ENCODE measurements around the gene GYPC. TPM values are rescaled to one million over a fixed set of nuclear protein-coding genes. Genes with fewer than 3 reads are reported as not detected.

The GYPC gene
- total and polyA plus RNA-seq, 4 donors: 8.7 to 419 (median 12.3) TPM

DNA sequence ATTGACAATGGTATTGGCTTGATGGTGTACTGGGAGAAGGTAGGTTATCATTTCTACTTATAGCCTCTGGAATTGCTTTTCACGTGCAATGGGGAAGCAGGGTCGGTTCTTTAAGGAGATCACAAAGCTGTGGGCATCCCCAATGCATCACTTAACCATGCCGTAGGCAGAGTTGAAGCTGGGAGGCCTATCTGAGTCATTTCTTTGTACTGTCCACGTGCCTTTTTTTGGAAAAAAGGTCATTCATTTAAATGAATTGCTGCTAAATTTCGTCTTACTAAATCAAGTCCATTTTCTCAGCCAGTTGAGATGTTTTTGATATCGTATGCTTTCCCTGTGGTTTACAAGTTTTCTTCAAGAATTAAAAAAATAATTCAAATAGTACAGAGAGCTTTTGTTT is 17.2 kb upstream of the GYPC start:
- no peak for DNase-seq (ENCODE audit: low spot score)
- H3K27me3 ChIP-seq (ENCODE audit: control insufficient read depth in 4 of 4, insufficient read depth in 4 of 4, low read length in 3 of 4): no peaks in the 10 kb centered on the region
- peaks cover 0 to 2% (median 0%) of the 10 kb centered on the region in 4 donors for H3K4me1 ChIP-seq (ENCODE audit: control insufficient read depth in 4 of 4, insufficient read depth in 4 of 4, low read length in 3 of 4)
- TF ChIP-seq HNF4A (conservative IDR thresholded peaks at IDR 0.05) (no peak), YY1 (IDR thresholded peaks at IDR 0.05) (no peak), RXRA (IDR thresholded peaks at IDR 0.05) (no peak), TAF1 (conservative IDR thresholded peaks at IDR 0.05) (no peak), NR2F2 (IDR thresholded peaks at IDR 0.05) (no peak), JUND (IDR thresholded peaks at IDR 0.05) (no peak), FOXA2 (IDR thresholded peaks at IDR 0.05) (no peak), RAD21 (IDR thresholded peaks at IDR 0.05) (no peak), FOXA1 (IDR thresholded peaks at IDR 0.05) (no peak)
- TF ChIP-seq, protein P1, sequence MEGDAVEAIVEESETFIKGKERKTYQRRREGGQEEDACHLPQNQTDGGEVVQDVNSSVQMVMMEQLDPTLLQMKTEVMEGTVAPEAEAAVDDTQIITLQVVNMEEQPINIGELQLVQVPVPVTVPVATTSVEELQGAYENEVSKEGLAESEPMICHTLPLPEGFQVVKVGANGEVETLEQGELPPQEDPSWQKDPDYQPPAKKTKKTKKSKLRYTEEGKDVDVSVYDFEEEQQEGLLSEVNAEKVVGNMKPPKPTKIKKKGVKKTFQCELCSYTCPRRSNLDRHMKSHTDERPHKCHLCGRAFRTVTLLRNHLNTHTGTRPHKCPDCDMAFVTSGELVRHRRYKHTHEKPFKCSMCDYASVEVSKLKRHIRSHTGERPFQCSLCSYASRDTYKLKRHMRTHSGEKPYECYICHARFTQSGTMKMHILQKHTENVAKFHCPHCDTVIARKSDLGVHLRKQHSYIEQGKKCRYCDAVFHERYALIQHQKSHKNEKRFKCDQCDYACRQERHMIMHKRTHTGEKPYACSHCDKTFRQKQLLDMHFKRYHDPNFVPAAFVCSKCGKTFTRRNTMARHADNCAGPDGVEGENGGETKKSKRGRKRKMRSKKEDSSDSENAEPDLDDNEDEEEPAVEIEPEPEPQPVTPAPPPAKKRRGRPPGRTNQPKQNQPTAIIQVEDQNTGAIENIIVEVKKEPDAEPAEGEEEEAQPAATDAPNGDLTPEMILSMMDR (IDR thresholded peaks at IDR 0.05; ENCODE audit: low read depth, low read length, missing input control): no peak
- TF ChIP-seq, protein P2, sequence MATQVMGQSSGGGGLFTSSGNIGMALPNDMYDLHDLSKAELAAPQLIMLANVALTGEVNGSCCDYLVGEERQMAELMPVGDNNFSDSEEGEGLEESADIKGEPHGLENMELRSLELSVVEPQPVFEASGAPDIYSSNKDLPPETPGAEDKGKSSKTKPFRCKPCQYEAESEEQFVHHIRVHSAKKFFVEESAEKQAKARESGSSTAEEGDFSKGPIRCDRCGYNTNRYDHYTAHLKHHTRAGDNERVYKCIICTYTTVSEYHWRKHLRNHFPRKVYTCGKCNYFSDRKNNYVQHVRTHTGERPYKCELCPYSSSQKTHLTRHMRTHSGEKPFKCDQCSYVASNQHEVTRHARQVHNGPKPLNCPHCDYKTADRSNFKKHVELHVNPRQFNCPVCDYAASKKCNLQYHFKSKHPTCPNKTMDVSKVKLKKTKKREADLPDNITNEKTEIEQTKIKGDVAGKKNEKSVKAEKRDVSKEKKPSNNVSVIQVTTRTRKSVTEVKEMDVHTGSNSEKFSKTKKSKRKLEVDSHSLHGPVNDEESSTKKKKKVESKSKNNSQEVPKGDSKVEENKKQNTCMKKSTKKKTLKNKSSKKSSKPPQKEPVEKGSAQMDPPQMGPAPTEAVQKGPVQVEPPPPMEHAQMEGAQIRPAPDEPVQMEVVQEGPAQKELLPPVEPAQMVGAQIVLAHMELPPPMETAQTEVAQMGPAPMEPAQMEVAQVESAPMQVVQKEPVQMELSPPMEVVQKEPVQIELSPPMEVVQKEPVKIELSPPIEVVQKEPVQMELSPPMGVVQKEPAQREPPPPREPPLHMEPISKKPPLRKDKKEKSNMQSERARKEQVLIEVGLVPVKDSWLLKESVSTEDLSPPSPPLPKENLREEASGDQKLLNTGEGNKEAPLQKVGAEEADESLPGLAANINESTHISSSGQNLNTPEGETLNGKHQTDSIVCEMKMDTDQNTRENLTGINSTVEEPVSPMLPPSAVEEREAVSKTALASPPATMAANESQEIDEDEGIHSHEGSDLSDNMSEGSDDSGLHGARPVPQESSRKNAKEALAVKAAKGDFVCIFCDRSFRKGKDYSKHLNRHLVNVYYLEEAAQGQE (IDR thresholded peaks at IDR 0.05): no peak
- TF ChIP-seq, protein P3, sequence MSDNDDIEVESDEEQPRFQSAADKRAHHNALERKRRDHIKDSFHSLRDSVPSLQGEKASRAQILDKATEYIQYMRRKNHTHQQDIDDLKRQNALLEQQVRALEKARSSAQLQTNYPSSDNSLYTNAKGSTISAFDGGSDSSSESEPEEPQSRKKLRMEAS (IDR thresholded peaks at IDR 0.05): no peak
- 79% methylated on average over 6 of the region's 6 CpGs for WGBS
- H3K4me3 ChIP-seq (ENCODE audit: low read depth in 1 of 3, low read length in 3 of 3): no peak overlapping the region
- H3K27ac ChIP-seq (ENCODE audit: low read depth in 1 of 2, low read length in 2 of 2): no peak overlapping the region
- H3K9me3 ChIP-seq (ENCODE audit: control insufficient read depth in 4 of 4, low read length in 3 of 4): no peaks in the 10 kb centered on the region
- no peaks in the 10 kb centered on the region for H3K36me3 ChIP-seq (ENCODE audit: control insufficient read depth in 4 of 4, insufficient read depth in 3 of 4, low read depth in 1 of 4, low read length in 3 of 4)
- H3K9ac ChIP-seq (ENCODE audit: low read depth in 1 of 2, low read length in 2 of 2): no peak overlapping the region

DNA sequence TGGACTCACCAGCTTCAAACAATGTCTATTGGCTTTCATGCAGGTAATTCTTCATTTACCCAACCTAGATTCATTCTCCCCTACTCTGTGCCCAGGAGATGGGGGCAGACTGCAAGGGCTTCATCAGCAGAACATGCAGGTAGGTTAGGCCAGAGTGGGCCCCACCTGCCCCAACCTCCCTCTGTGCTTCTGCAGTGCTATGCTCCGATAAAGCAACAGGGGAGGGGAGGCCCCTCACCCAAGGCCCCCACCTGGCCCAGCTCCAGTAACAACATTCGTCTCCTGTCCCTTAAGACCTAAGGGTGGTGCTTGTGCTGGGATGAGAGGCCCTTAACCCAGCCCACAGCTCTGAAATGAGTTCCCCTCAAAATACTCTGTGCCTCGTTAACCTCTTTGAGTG is 16.7 kb upstream of the GYPC start:
- peaks cover 0 to 2% (median 0%) of the 10 kb centered on the region in 4 donors for H3K4me1 ChIP-seq (ENCODE audit: control insufficient read depth in 4 of 4, insufficient read depth in 4 of 4, low read length in 3 of 4)
- H3K9ac ChIP-seq (ENCODE audit: low read depth in 1 of 2, low read length in 2 of 2): no peak overlapping the region
- H3K4me3 ChIP-seq (ENCODE audit: low read depth in 1 of 3, low read length in 3 of 3): no peak overlapping the region
- no peak for TF ChIP-seq TAF1 (conservative IDR thresholded peaks at IDR 0.05)
- TF ChIP-seq, protein P1 (IDR thresholded peaks at IDR 0.05; ENCODE audit: low read depth, low read length, missing input control): no peak
- TF ChIP-seq FOXA2 (IDR thresholded peaks at IDR 0.05): no peak
- TF ChIP-seq YY1 (IDR thresholded peaks at IDR 0.05): no peak
- no peak for TF ChIP-seq NR2F2 (IDR thresholded peaks at IDR 0.05)
- TF ChIP-seq JUND (IDR thresholded peaks at IDR 0.05): no peak
- TF ChIP-seq HNF4G (IDR thresholded peaks at IDR 0.05): no peak
- no peak for TF ChIP-seq RXRA (IDR thresholded peaks at IDR 0.05)
- TF ChIP-seq, protein P3 (IDR thresholded peaks at IDR 0.05): no peak
- TF ChIP-seq FOXA1 (IDR thresholded peaks at IDR 0.05): no peak
- TF ChIP-seq, protein P4, sequence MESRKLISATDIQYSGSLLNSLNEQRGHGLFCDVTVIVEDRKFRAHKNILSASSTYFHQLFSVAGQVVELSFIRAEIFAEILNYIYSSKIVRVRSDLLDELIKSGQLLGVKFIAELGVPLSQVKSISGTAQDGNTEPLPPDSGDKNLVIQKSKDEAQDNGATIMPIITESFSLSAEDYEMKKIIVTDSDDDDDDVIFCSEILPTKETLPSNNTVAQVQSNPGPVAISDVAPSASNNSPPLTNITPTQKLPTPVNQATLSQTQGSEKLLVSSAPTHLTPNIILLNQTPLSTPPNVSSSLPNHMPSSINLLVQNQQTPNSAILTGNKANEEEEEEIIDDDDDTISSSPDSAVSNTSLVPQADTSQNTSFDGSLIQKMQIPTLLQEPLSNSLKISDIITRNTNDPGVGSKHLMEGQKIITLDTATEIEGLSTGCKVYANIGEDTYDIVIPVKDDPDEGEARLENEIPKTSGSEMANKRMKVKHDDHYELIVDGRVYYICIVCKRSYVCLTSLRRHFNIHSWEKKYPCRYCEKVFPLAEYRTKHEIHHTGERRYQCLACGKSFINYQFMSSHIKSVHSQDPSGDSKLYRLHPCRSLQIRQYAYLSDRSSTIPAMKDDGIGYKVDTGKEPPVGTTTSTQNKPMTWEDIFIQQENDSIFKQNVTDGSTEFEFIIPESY (IDR thresholded peaks at IDR 0.05): no peak
- TF ChIP-seq, protein P5, sequence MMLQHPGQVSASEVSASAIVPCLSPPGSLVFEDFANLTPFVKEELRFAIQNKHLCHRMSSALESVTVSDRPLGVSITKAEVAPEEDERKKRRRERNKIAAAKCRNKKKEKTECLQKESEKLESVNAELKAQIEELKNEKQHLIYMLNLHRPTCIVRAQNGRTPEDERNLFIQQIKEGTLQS (IDR thresholded peaks at IDR 0.05): no peak
- TF ChIP-seq SP1 (IDR thresholded peaks at IDR 0.05): no peak
- TF ChIP-seq, protein P2 (IDR thresholded peaks at IDR 0.05): no peak
- TF ChIP-seq EGR1 (IDR thresholded peaks at IDR 0.05; ENCODE audit: low read depth in 2 of 2): no peak
- TF ChIP-seq HNF4A (conservative IDR thresholded peaks at IDR 0.05): no peak
- no peak for TF ChIP-seq RAD21 (IDR thresholded peaks at IDR 0.05)
- WGBS: 77% methylated on average over 3 of the region's 3 CpGs
- DNase-seq (ENCODE audit: low spot score): peak; percentile 32
- no peaks in the 10 kb centered on the region for H3K27me3 ChIP-seq (ENCODE audit: control insufficient read depth in 4 of 4, insufficient read depth in 4 of 4, low read length in 3 of 4)
- no peaks in the 10 kb centered on the region for H3K36me3 ChIP-seq (ENCODE audit: control insufficient read depth in 4 of 4, insufficient read depth in 3 of 4, low read depth in 1 of 4, low read length in 3 of 4)
- no peaks in the 10 kb centered on the region for H3K9me3 ChIP-seq (ENCODE audit: control insufficient read depth in 4 of 4, low read length in 3 of 4)
- H3K27ac ChIP-seq (ENCODE audit: low read depth in 1 of 2, low read length in 2 of 2): no peak overlapping the region

All from liver (tissue), 9 donors.